SHP77 treated with DMSO at 0.1 percent for 48 hours (cell line): Measurements from ENCODE around the gene CALCR.
"Not testable (repeated sequence)": the region's sequence is repeated elsewhere in the genome, so short reads cannot be mapped to it uniquely, and the experiment has no call there.

Experiments used
- DNase-seq: peaks from one replicate; lab custom pipeline; 2025; lab: John Stamatoyannopoulos, UW

The CALCR gene

GRCh38 chr7:93574646-93575554 is at the start of gene CALCR:
Gene CALCR, minus strand, starts transcription at chr7:93574724. Its CDS starts 87,743 bp downstream, at chr7:93486981.
- no peak for DNase-seq

- no peak for DNase-seq
These were observed 49.3 kb upstream of the CALCR start for GRCh38 chr7:93623816-93624215.

- DNase-seq: peak; percentile 19
These were observed 47.8 kb upstream of the CALCR start for GRCh38 chr7:93622036-93623033.

GRCh38 chr7:93620864-93621263 is 46.3 kb upstream of the CALCR start:
- DNase-seq: no peak

- no peak for DNase-seq
These were observed 45.5 kb upstream of the CALCR start for GRCh38 chr7:93620057-93620456.

GRCh38 chr7:93601363-93601762 is 26.8 kb upstream of the CALCR start:
- DNase-seq: no peak

GRCh38 chr7:93594250-93594649 is 19.7 kb upstream of the CALCR start:
- DNase-seq: no peak

GRCh38 chr7:93592588-93593266 is 18.2 kb upstream of the CALCR start:
- DNase-seq: no peak

GRCh38 chr7:93591224-93592050 is 16.9 kb upstream of the CALCR start:
- not testable (repeated sequence) for DNase-seq

GRCh38 chr7:93586479-93586865 is 11.9 kb upstream of the CALCR start:
- not testable (repeated sequence) for DNase-seq

- DNase-seq: not testable (repeated sequence)
These were observed 11.4 kb upstream of the CALCR start for GRCh38 chr7:93585694-93586478.

GRCh38 chr7:93579431-93579830 is 4.9 kb upstream of the CALCR start:
- DNase-seq: no peak

GRCh38 chr7:93578762-93579161 is 4.2 kb upstream of the CALCR start:
- no peak for DNase-seq

GRCh38 chr7:93575555-93576399 is 1.3 kb upstream of the CALCR start:
- DNase-seq: no peak

- DNase-seq: no peak
These were observed 267 bp downstream of the CALCR start for GRCh38 chr7:93574269-93574645.

- DNase-seq: no peak
These were observed 5.3 kb downstream of the CALCR start for GRCh38 chr7:93569189-93569588.

- no peak for DNase-seq
These were observed 7.6 kb downstream of the CALCR start for GRCh38 chr7:93566876-93567275.

GRCh38 chr7:93563584-93563983 is 10.9 kb downstream of the CALCR start:
- DNase-seq: no peak

- DNase-seq: no peak
These were observed 11.6 kb downstream of the CALCR start for GRCh38 chr7:93562936-93563335.
